Esophagus (tissue), 2 donors: ENCODE results near the gene ZNF497. TPM values are rescaled to one million over a fixed set of nuclear protein-coding genes. Genes with fewer than 3 reads are reported as not detected.

Experiments used
- H3K27ac ChIP-seq, 2 donors: one replicate each; pipeline ENCODE4 v1.5.1; 2013; ENCODE audit warnings: low read depth in 2 of 2, mild to moderate bottlenecking in 2 of 2, inconsistent platforms in 1 of 2, low read length in 1 of 2, moderate library complexity in 1 of 2
- H3K27me3 ChIP-seq, 2 donors: one replicate each; pipeline ENCODE4 v1.6.1; 2013; ENCODE audit warnings: low read length in 2 of 2, control low read depth in 1 of 2, mild to moderate bottlenecking in 1 of 2; ENCODE audit not compliant: insufficient read depth in 2 of 2, control insufficient read depth in 1 of 2
- H3K36me3 ChIP-seq, 2 donors: one replicate each; pipeline ENCODE4 v1.6.1; 2013; ENCODE audit warnings: low read length in 1 of 2; ENCODE audit not compliant: control insufficient read depth in 2 of 2, insufficient read depth in 2 of 2
- H3K4me1 ChIP-seq, 2 donors: one replicate each; pipeline ENCODE4 v1.6.1; 2013; ENCODE audit warnings: low read length in 1 of 2; ENCODE audit not compliant: control insufficient read depth in 2 of 2, insufficient read depth in 2 of 2
- H3K4me3 ChIP-seq, 2 donors: one replicate each; pipeline ENCODE4 v1.5.1; 2013; ENCODE audit warnings: low read length in 2 of 2, mild to moderate bottlenecking in 2 of 2, low read depth in 1 of 2, moderate library complexity in 1 of 2
- H3K9me3 ChIP-seq, 2 donors: one replicate each; pipeline ENCODE4 v1.6.1; 2013; ENCODE audit warnings: mild to moderate bottlenecking in 2 of 2, low read depth in 1 of 2, low read length in 1 of 2, moderate library complexity in 1 of 2; ENCODE audit not compliant: control insufficient read depth in 2 of 2, insufficient read depth in 1 of 2
- WGBS, 2 donors: extraction: QIAGEN DNeasy Blood & Tissue Kit; methylation state at CpG; one replicate each; pipeline ENCODE4 v1.1.7; 2013; 5-methylcytosine and 5-hydroxymethylcytosine counted together
- polyA plus RNA-seq, 2 donors: library from polyadenylated mRNA; stranded (reverse); fragments of 200-250 nt; gene quantifications; one replicate each; pipeline ENCODE4 v1.2.3, GENCODE V29; 2013
- donor health status: healthy with polysubstance abuse.
- donor health status: Bipolar disorder and iron deficiency.

ZNF497 gene
- polyA plus RNA-seq, 2 donors = 0.96 to 2.2 TPM

DNA sequence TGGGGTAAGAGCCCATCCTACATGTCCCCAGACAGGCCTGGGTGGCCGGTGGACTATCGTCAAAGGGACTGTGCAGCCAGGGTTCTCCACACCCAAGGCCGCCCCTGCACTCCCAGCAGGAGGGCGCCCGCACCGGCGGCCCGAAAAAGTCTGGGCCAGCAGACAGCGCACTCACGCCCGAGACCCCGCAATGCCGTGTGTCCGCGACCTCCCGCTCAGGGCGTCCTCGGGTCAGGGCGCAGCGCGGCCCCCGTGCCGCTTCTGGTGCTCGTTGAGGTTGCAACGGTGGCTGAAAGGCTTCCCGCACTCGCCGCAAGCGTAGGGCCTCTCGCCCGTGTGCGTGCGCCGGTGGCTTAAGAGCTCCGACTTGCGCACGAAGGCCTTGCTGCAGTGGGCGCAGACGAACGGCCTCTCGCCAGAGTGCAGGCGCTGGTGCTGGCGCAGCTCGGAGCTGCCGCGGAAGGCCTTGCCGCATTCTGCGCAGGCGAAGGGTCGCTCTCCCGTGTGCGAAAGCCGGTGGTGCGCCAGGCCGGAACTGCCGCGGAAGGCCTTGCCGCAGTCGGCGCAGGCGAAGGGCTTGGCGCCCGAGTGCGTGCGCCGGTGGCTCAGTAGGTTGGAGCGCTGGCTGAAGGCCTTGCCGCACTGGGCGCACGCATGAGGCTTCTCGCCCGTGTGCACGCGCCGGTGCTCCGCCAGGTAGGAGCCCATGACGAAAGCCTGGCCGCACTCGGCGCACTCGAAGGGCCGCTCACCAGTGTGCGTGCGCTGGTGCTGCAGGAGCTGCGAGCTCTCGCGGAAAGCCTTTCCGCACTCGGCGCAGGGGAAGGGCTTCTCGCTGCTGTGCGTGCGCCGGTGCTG is 6.4 kb downstream of the ZNF497 start:
- 30 to 34% methylated on average over 93 to 94 of the region's 94 CpGs for WGBS, 2 donors
- Histone ChIP-seq H3K4me3 (peak overlapping the region in 1 of 2 donors; percentile 30), H3K27ac (no peak overlapping the region), H3K9me3 (peaks cover 2 to 10% of the 10 kb centered on the region in 2 donors), H3K27me3 (no peaks in the 10 kb centered on the region), H3K4me1 (peaks cover 3 to 13% of the 10 kb centered on the region in 2 donors), H3K36me3 (no peaks in the 10 kb centered on the region)

GRCh38 chr19:58355215-58355796 is 7.2 kb downstream of the ZNF497 start:
- 90 to 93% methylated on average over 10 of the region's 10 CpGs for WGBS, 2 donors
- peaks cover 6 to 11% of the 10 kb centered on the region in 2 donors for H3K9me3 ChIP-seq
- no peaks in the 10 kb centered on the region for H3K36me3 ChIP-seq
- H3K27me3 ChIP-seq = no peaks in the 10 kb centered on the region
- no peak overlapping the region for H3K27ac ChIP-seq
- peaks cover 3 to 14% of the 10 kb centered on the region in 2 donors for H3K4me1 ChIP-seq
- H3K4me3 ChIP-seq = no peak overlapping the region

GRCh38 chr19:58354478-58355030 is 8.0 kb downstream of the ZNF497 start:
- peaks cover 3 to 18% of the 10 kb centered on the region in 2 donors for H3K4me1 ChIP-seq
- H3K36me3 ChIP-seq = no peaks in the 10 kb centered on the region
- H3K27me3 ChIP-seq = peaks cover 0 to 3% of the 10 kb centered on the region in 2 donors
- no peak overlapping the region for H3K27ac ChIP-seq
- no peak overlapping the region for H3K4me3 ChIP-seq
- WGBS, 2 donors = 76% methylated on average over 6 of the region's 6 CpGs
- peaks cover 6 to 11% of the 10 kb centered on the region in 2 donors for H3K9me3 ChIP-seq

DNA sequence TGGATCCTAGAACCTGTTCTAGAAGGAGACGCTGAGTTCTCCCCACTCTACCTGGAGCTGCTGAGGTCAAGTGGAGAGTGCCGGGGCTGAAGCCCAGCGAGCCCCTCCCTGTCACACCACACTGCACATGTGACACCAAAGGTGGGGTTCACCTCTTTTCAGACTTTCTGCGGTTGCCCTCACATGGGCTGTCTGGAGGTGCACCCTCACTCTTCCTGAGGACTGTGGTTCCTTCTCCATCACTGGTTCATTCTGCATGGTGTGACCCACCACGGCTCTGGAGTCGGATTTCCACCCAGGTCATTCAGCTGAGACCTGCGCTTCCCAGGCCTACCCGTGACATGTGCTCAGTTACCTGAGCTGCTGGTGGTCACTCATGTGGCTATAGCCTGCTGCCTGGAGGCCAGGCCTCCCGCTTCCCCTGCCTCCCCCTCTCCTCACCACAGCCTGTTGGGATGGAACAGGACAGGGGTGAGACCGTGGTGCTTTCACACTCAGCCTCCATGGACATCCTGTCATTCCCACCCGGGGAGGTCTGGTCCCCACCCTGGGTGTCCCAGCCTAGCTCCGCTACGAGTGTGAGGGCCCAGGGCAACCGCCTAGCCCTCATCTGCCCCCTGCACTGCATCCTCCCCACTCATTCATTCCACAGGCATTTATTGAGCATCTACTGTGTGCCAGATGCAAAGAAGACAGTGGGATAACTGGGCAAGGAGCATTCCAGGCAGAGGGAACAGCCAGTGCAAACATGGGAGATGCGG is 8.7 kb downstream of the ZNF497 start:
- peaks cover 6 to 11% of the 10 kb centered on the region in 2 donors for H3K9me3 ChIP-seq
- no peaks in the 10 kb centered on the region for H3K36me3 ChIP-seq
- H3K27me3 ChIP-seq = peaks cover 0 to 3% of the 10 kb centered on the region in 2 donors
- no peak overlapping the region for H3K27ac ChIP-seq
- H3K4me1 ChIP-seq = peaks cover 3 to 18% of the 10 kb centered on the region in 2 donors
- no peak overlapping the region for H3K4me3 ChIP-seq
- 90 to 93% methylated on average over 15 of the region's 15 CpGs for WGBS, 2 donors

- H3K4me1 ChIP-seq = peaks cover 3 to 18% of the 10 kb centered on the region in 2 donors
- WGBS, 2 donors = 78 to 84% methylated on average over 26 of the region's 26 CpGs
- no peak within 1 kb of the TSS for H3K4me3 ChIP-seq
- H3K9me3 ChIP-seq = peaks cover 6 to 11% of the 10 kb centered on the region in 2 donors
- peaks cover 0 to 3% of the 10 kb centered on the region in 2 donors for H3K27me3 ChIP-seq
- no peak within 1 kb of the TSS for H3K27ac ChIP-seq
- no peaks in the 10 kb centered on the region for H3K36me3 ChIP-seq
These were observed 9.5 kb downstream of the ZNF497 start, which contains the start of gene A1BG for GRCh38 chr19:58352760-58353671. Gene A1BG (minus strand): TSS chr19:58353492. CDS start chr19:58353437, 55 bp downstream.

- H3K4me1 ChIP-seq = peaks cover 3 to 15% of the 10 kb centered on the region in 2 donors
- no peak overlapping the region for H3K4me3 ChIP-seq
- no peak overlapping the region for H3K27ac ChIP-seq
- H3K36me3 ChIP-seq = no peaks in the 10 kb centered on the region
- WGBS, 2 donors = 86 to 87% methylated on average over 23 of the region's 23 CpGs
- H3K27me3 ChIP-seq = peaks cover 0 to 3% of the 10 kb centered on the region in 2 donors
- H3K9me3 ChIP-seq = peaks cover 6 to 11% of the 10 kb centered on the region in 2 donors
These were observed 10.4 kb downstream of the ZNF497 start for GRCh38 chr19:58351990-58352755.

DNA sequence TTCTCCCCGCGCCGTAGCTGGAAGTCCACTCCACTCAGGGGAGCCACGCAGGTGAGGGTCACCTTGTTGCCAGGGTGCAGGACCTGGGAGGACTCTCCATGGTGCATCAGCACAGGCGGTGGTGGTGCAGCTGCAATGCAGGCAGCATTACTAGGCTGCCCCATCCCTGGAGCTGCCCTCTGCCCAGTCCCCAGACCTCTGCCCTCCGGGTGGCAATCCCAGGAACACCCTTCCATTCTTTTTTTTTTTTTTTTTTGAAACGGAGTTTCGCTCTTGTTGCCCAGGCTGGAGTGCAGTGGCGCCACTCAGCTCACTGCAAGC is 11.0 kb downstream of the ZNF497 start:
- Histone ChIP-seq H3K27me3 (peaks cover 0 to 3% of the 10 kb centered on the region in 2 donors), H3K36me3 (no peaks in the 10 kb centered on the region), H3K4me3 (no peak overlapping the region), H3K9me3 (peaks cover 6 to 8% of the 10 kb centered on the region in 2 donors), H3K27ac (no peak overlapping the region), H3K4me1 (peaks cover 3 to 8% of the 10 kb centered on the region in 2 donors)
- WGBS, 2 donors = 84 to 89% methylated on average over 7 to 9 of the region's 9 CpGs

- H3K9me3 ChIP-seq = peaks cover 3 to 6% of the 10 kb centered on the region in 2 donors
- peaks cover 2 to 5% of the 10 kb centered on the region in 2 donors for H3K4me1 ChIP-seq
- peaks cover 0 to 3% of the 10 kb centered on the region in 2 donors for H3K27me3 ChIP-seq
- no peak overlapping the region for H3K4me3 ChIP-seq
- no peaks in the 10 kb centered on the region for H3K36me3 ChIP-seq
- no peak overlapping the region for H3K27ac ChIP-seq
- 72 to 76% methylated on average over 34 of the region's 34 CpGs for WGBS, 2 donors
These were observed 11.5 kb downstream of the ZNF497 start for GRCh38 chr19:58350871-58351557.
